DOHH2 (cell line): Measurements from ENCODE around the gene OR2A25.

ENCODE experiments used
- EZH2phosphoT487 ChIP-seq: fragments of 200-600 bp; sonication (generic); IDR thresholded peaks from 2 replicates; pipeline ENCODE4 v1.6.1; 2017; ENCODE audit warnings: borderline replicate concordance, mild to moderate bottlenecking, antibody characterized with exemption, low read length, moderate library complexity, mixed read lengths
- TF ChIP-seq, protein P1 (sequence below): fragments of 200-600 bp; sonication (generic); IDR thresholded peaks from one replicate; pipeline ENCODE4 v1.5.1; 2014; ENCODE audit warnings: antibody characterized with exemption, mild to moderate bottlenecking, low read depth, low read length; ENCODE audit not compliant: poor library complexity, severe bottlenecking

GRCh38 chr7:144086730-144087129 lies 17.1 kb downstream of the OR2A25 start:
- TF ChIP-seq, protein P1, sequence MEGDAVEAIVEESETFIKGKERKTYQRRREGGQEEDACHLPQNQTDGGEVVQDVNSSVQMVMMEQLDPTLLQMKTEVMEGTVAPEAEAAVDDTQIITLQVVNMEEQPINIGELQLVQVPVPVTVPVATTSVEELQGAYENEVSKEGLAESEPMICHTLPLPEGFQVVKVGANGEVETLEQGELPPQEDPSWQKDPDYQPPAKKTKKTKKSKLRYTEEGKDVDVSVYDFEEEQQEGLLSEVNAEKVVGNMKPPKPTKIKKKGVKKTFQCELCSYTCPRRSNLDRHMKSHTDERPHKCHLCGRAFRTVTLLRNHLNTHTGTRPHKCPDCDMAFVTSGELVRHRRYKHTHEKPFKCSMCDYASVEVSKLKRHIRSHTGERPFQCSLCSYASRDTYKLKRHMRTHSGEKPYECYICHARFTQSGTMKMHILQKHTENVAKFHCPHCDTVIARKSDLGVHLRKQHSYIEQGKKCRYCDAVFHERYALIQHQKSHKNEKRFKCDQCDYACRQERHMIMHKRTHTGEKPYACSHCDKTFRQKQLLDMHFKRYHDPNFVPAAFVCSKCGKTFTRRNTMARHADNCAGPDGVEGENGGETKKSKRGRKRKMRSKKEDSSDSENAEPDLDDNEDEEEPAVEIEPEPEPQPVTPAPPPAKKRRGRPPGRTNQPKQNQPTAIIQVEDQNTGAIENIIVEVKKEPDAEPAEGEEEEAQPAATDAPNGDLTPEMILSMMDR: no peak
- no peak for TF ChIP-seq EZH2phosphoT487
